ENCODE results near the gene MAPKAPK2.

GRCh38 chr1:206727981-206728696, 43.4 kb downstream of the MAPKAPK2 start:
- no peak for TF ChIP-seq YY1 (IDR thresholded peaks at IDR 0.05; ENCODE audit: insufficient read depth, insufficient read length)
- no peak for TF ChIP-seq ZNF274 (IDR thresholded peaks at IDR 0.05; ENCODE audit: low read depth, low read length)
- no peak for TF ChIP-seq SUZ12 (IDR thresholded peaks at IDR 0.05; ENCODE audit: extremely low read depth, insufficient read depth, insufficient read length)
